Left lung (tissue), 10 donors: Measurements from ENCODE around the gene DRC7. TPM values are rescaled to one million over a fixed set of nuclear protein-coding genes. Genes with fewer than 3 reads are reported as not detected.

ENCODE experiments used
- ATAC-seq: fragments of 200-7000 bp; cut with Tn5 transposase; one replicate; pipeline ENCODE4 v1.9.1; 2020; ENCODE audit warnings: moderate library complexity
- DNase-seq, 4 donors: peaks; one replicate each; pipeline ENCODE4 v3.0.0-alpha.2; 2013 to 2020
- H3K27ac ChIP-seq, 2 donors: fragments of 200-600 bp; sonication (generic) in 1 of 2; one replicate each; pipeline versions ENCODE4 v1.5.0 to v1.8.0; 2020 to 2021
- H3K27me3 ChIP-seq, 2 donors: fragments of 200-600 bp; sonication (generic) in 1 of 2; one replicate each; pipeline versions ENCODE4 v1.5.0 to v1.8.0; 2020 to 2021
- H3K36me3 ChIP-seq, 2 donors: fragments of 200-600 bp; sonication (generic) in 1 of 2; one replicate each; pipeline versions ENCODE4 v1.5.0 to v1.8.0; 2020 to 2021
- H3K4me1 ChIP-seq, 2 donors: fragments of 200-600 bp; one replicate each; pipeline ENCODE4 v1.8.0; 2021
- H3K4me3 ChIP-seq, 2 donors: fragments of 200-600 bp; sonication (generic) in 1 of 2; one replicate each; pipeline versions ENCODE4 v1.5.0 to v1.8.0; 2020 to 2021; ENCODE audit warnings: mild to moderate bottlenecking in 1 of 2
- H3K9me3 ChIP-seq, 2 donors: fragments of 200-600 bp; sonication (generic) in 1 of 2; one replicate each; pipeline versions ENCODE4 v1.5.0 to v1.8.0; 2020 to 2021
- CTCF ChIP-seq, 2 donors: fragments of 200-600 bp; sonication (generic) in 1 of 2; IDR thresholded peaks; one replicate each; pipeline versions ENCODE4 v1.5.0 to v1.8.0; 2021; ENCODE audit warnings: antibody characterized with exemption in 2 of 2
- intact Hi-C, 2 donors: fragments of 100-400 bp; cut with DNase I; formaldehyde crosslinking; loops; one replicate each; pipeline versions ENCODE4 v1.11.2 to v1.14.2; 2022
- polyA plus RNA-seq, 6 donors: library from polyadenylated mRNA; unstranded; fragments of 120-200 nt; gene quantifications; one replicate each; pipeline ENCODE4 v1.2.1, GENCODE V29; 2013; ENCODE audit not compliant: insufficient read length in 6 of 6
- total RNA-seq, 2 donors: library from RNA; stranded (reverse); fragmentation: NEBNext Ultra II Directional; extraction: Animal tissue kit (Norgen Biotek cat#: 25700); gene quantifications; one replicate each; pipeline ENCODE4 v1.2.1, GENCODE V29; 2021
- donor health status: DM: no; HTN: yes; CAD: no.
- donor health status: DM: no; HTN: no; CAD: no.

DRC7 gene
- total and polyA plus RNA-seq, 8 donors = 0.52 to 4.3 (median 2.4) TPM

GRCh38 chr16:57751539-57752202 is 57.1 kb downstream of the DRC7 start:
- no peaks in the 10 kb centered on the region for H3K9me3 ChIP-seq
- no peak overlapping the region for H3K4me3 ChIP-seq
- no peak for TF ChIP-seq CTCF (IDR thresholded peaks at IDR 0.05)
- intact Hi-C loops = no loop called here
- H3K27ac ChIP-seq = no peak overlapping the region
- H3K4me1 ChIP-seq = no peaks in the 10 kb centered on the region
- DNase-seq (peak in 1 of 4 donors; percentile 76), ATAC-seq (no peak)
- H3K27me3 ChIP-seq = no peaks in the 10 kb centered on the region
- H3K36me3 ChIP-seq = peaks cover 0 to 76% of the 10 kb centered on the region in 2 donors

GRCh38 chr16:57752203-57752580 is 57.6 kb downstream of the DRC7 start:
- no peak overlapping the region for H3K4me3 ChIP-seq
- ATAC-seq (no peak), DNase-seq (peak in 1 of 4 donors; percentile 54)
- no peaks in the 10 kb centered on the region for H3K9me3 ChIP-seq
- H3K4me1 ChIP-seq = peaks cover 0 to 4% of the 10 kb centered on the region in 2 donors
- no peaks in the 10 kb centered on the region for H3K27me3 ChIP-seq
- no peak for TF ChIP-seq CTCF (IDR thresholded peaks at IDR 0.05)
- intact Hi-C loops = no loop called here
- peaks cover 0 to 77% of the 10 kb centered on the region in 2 donors for H3K36me3 ChIP-seq
- no peak overlapping the region for H3K27ac ChIP-seq

GRCh38 chr16:57752581-57753447 is 58.2 kb downstream of the DRC7 start:
- intact Hi-C loops = no loop called here
- DNase-seq = peak in 1 of 4 donors; percentile 67
- peaks cover 0 to 75% of the 10 kb centered on the region in 2 donors for H3K36me3 ChIP-seq

GRCh38 chr16:57753448-57754353 is 59.1 kb downstream of the DRC7 start:
- no peak for DNase-seq
- intact Hi-C loops = no loop called here
- H3K36me3 ChIP-seq = peaks cover 0 to 81% of the 10 kb centered on the region in 2 donors

More at GRCh38 chr16:57752581-57753447, 58.2 kb downstream of the DRC7 start:
- Histone ChIP-seq H3K4me3 (no peak overlapping the region), H3K9me3 (no peaks in the 10 kb centered on the region), H3K27me3 (no peaks in the 10 kb centered on the region), H3K4me1 (peaks cover 0 to 10% of the 10 kb centered on the region in 2 donors), H3K27ac (no peak overlapping the region)
- TF ChIP-seq CTCF (IDR thresholded peaks at IDR 0.05) = no peak
- ATAC-seq = no peak

More at GRCh38 chr16:57753448-57754353, 59.1 kb downstream of the DRC7 start:
- H3K27ac ChIP-seq = no peak overlapping the region
- TF ChIP-seq CTCF (IDR thresholded peaks at IDR 0.05) = no peak
- H3K4me1 ChIP-seq = peaks cover 0 to 10% of the 10 kb centered on the region in 2 donors
- H3K4me3 ChIP-seq = no peak overlapping the region
- no peaks in the 10 kb centered on the region for H3K9me3 ChIP-seq
- ATAC-seq = no peak
- no peaks in the 10 kb centered on the region for H3K27me3 ChIP-seq
